SK-N-SH treated with all-trans-retinoic acid at 6 μM for 48 hours (cell line): ENCODE measurements around the gene MMP12.
A peak's percentile ranks its signal among the peaks of the same experiment; 100 is the strongest.
"Not testable (repeated sequence)": the region's sequence is repeated elsewhere in the genome, so short reads cannot be mapped to it uniquely, and the experiment has no call there.

ENCODE experiments used
- ATAC-seq: fragments of 200-7000 bp; cut with Tn5 transposase; 3 replicates; pipeline ENCODE4 v1.9.1; 2020; ENCODE audit warnings: mild to moderate bottlenecking, moderate library complexity
- BACH2 ChIP-seq: fragments of 250-450 bp; sonication (Bioruptor Pico); IDR thresholded peaks from 2 replicates; pipeline ENCODE4 v1.9.0; 2021; ENCODE audit warnings: mild to moderate bottlenecking, borderline replicate concordance
- CSDC2 ChIP-seq: fragments of 250-450 bp; sonication (Bioruptor Pico); IDR thresholded peaks from 2 replicates; pipeline ENCODE4 v1.5.0; 2020; ENCODE audit warnings: mild to moderate bottlenecking, moderate library complexity
- GLIS3 ChIP-seq: fragments of 250-450 bp; sonication (Bioruptor Pico); IDR thresholded peaks from 2 replicates; pipeline ENCODE4 v1.5.0; 2020; ENCODE audit warnings: mild to moderate bottlenecking, moderate library complexity
- ISL1 ChIP-seq: fragments of 250-450 bp; sonication (Bioruptor Pico); IDR thresholded peaks from 2 replicates; pipeline ENCODE4 v2.1.2; 2022; ENCODE audit warnings: mild to moderate bottlenecking, moderate library complexity
- OSR1 ChIP-seq: fragments of 250-450 bp; sonication (Bioruptor Pico); IDR thresholded peaks from 2 replicates; pipeline ENCODE4 v1.8.0; 2022; ENCODE audit warnings: moderate library complexity, mild to moderate bottlenecking, inconsistent platforms
- PPARA ChIP-seq: fragments of 250-450 bp; sonication (Bioruptor Pico); IDR thresholded peaks from 2 replicates; pipeline ENCODE4 v1.5.0; 2020; ENCODE audit warnings: mild to moderate bottlenecking, borderline replicate concordance
- RARB ChIP-seq: fragments of 250-450 bp; sonication (Bioruptor Pico); IDR thresholded peaks from 2 replicates; pipeline ENCODE4 v1.8.0; 2021; ENCODE audit warnings: mild to moderate bottlenecking, moderate library complexity
- SNAI2 ChIP-seq: fragments of 250-450 bp; sonication (Bioruptor Pico); IDR thresholded peaks from 2 replicates; pipeline ENCODE4 v1.5.0; 2020; ENCODE audit warnings: mild to moderate bottlenecking, moderate library complexity
- TOX ChIP-seq: fragments of 250-450 bp; sonication (Bioruptor Pico); IDR thresholded peaks from 2 replicates; pipeline ENCODE4 v1.8.0; 2021; ENCODE audit warnings: mild to moderate bottlenecking, moderate library complexity, borderline replicate concordance
- ZC3H10 ChIP-seq: fragments of 250-450 bp; sonication (Bioruptor Pico); IDR thresholded peaks from 2 replicates; pipeline ENCODE4 v1.5.1; 2021; ENCODE audit warnings: mild to moderate bottlenecking, moderate library complexity
- ZFP3 ChIP-seq: fragments of 250-450 bp; sonication (Bioruptor Pico); IDR thresholded peaks from 2 replicates; pipeline ENCODE4 v1.5.0; 2020; ENCODE audit warnings: mild to moderate bottlenecking, moderate library complexity
- ZFP30 ChIP-seq: fragments of 450-650 bp; formaldehyde crosslinking; IDR thresholded peaks from 2 replicates; pipeline ENCODE4 v1.5.0; 2022; ENCODE audit warnings: mild to moderate bottlenecking, moderate library complexity
- ZNF565 ChIP-seq: fragments of 450-650 bp; formaldehyde crosslinking; conservative IDR thresholded peaks from 2 replicates; pipeline ENCODE4 v1.5.0; 2020; ENCODE audit warnings: low read depth, mild to moderate bottlenecking, moderate library complexity
- ZNF70 ChIP-seq: fragments of 450-650 bp; formaldehyde crosslinking; IDR thresholded peaks from 2 replicates; pipeline ENCODE4 v1.5.0; 2020; ENCODE audit warnings: mild to moderate bottlenecking, moderate library complexity
- ZNF8 ChIP-seq: fragments of 450-650 bp; formaldehyde crosslinking; IDR thresholded peaks from 2 replicates; pipeline ENCODE4 v1.5.0; 2020; ENCODE audit warnings: mild to moderate bottlenecking, moderate library complexity
- TF ChIP-seq, protein P1 (sequence below): fragments of 250-450 bp; sonication (Bioruptor Pico); IDR thresholded peaks from 2 replicates; pipeline ENCODE4 v1.8.0; 2021; ENCODE audit warnings: low read depth, mild to moderate bottlenecking, moderate library complexity, borderline replicate concordance
- TF ChIP-seq, protein P2 (sequence below): fragments of 250-450 bp; sonication (Bioruptor Pico); IDR thresholded peaks from 2 replicates; pipeline ENCODE4 v1.5.0; 2020; ENCODE audit warnings: mild to moderate bottlenecking, moderate library complexity
- TF ChIP-seq, protein P3 (sequence below): fragments of 250-450 bp; sonication (Bioruptor Pico); IDR thresholded peaks from 2 replicates; pipeline ENCODE4 v1.5.1; 2020; ENCODE audit warnings: low read depth, mild to moderate bottlenecking, moderate library complexity
- TF ChIP-seq, protein P4 (sequence below): fragments of 250-450 bp; sonication (Bioruptor Pico); IDR thresholded peaks from 2 replicates; pipeline ENCODE4 v1.8.0; 2020; ENCODE audit warnings: mild to moderate bottlenecking, moderate library complexity, borderline replicate concordance
- TF ChIP-seq, protein P5 (sequence below): fragments of 250-450 bp; sonication (Bioruptor Pico); IDR thresholded peaks from 2 replicates; pipeline ENCODE4 v1.5.1; 2021; ENCODE audit warnings: mild to moderate bottlenecking, moderate library complexity

Gene MMP12

DNA sequence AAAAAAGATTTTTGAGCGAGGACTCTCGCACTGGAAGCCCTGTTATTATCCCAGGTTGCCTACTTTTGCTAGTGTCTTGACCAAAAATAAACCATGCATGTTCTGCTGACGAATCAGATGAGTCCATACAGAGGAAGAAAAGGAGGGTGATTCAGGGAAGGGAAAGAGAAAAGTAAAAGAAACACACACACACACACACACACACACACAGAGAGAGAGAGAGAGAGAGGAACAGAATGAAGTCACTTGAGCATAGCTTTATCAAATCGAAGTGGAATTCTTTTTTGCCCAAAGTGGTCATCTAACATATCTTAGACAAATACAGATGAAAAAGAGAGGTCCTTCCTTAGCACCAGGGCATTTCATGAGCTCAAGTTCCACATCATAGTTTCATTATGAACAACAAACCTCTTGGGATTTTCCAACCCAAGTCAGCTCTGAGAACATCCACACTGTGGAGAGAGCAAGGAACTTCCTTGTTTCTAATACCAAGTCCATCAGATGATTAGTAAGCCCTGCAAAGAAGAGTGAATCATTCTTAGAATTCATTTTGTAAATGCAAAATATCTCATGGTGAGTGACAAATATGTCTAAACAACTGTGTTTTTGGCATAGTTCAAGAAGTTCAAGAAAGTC lies 7.7 kb upstream of the MMP12 start:
- TF ChIP-seq ZFP3 (CRISPR knock-in tag) = no peak
- ATAC-seq = no peak

DNA sequence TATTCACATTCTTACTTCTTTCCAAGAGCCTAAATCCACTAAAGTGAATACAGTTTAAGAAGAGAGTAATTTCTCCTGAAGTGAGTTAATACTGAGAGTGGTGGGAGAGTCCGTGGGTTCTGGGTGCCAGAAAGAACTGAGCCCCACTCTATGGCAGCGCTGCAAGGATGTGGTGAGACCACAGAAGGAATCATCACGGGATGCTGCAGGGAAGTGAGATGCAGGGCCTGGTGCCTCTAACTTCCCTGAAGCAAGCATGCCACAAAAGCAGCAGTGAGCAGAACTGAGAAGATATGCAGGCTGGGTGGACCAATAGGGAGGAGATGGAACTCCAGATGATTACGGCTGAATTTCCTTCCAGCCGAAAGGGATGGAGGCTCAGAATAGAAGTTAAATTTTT lies 5.0 kb upstream of the MMP12 start:
- ATAC-seq = no peak
- TF ChIP-seq PPARA (CRISPR knock-in tag) (no peak), ZFP30 (no peak), OSR1 (CRISPR knock-in tag) (no peak), BACH2 (CRISPR knock-in tag) (no peak), ZNF70 (CRISPR knock-in tag) (no peak), ZNF8 (CRISPR knock-in tag) (no peak), ISL1 (CRISPR knock-in tag) (no peak), ZFP3 (CRISPR knock-in tag) (no peak), GLIS3 (no peak), RARB (no peak), SNAI2 (no peak), CSDC2 (CRISPR knock-in tag) (no peak)
- TF ChIP-seq, protein P1, sequence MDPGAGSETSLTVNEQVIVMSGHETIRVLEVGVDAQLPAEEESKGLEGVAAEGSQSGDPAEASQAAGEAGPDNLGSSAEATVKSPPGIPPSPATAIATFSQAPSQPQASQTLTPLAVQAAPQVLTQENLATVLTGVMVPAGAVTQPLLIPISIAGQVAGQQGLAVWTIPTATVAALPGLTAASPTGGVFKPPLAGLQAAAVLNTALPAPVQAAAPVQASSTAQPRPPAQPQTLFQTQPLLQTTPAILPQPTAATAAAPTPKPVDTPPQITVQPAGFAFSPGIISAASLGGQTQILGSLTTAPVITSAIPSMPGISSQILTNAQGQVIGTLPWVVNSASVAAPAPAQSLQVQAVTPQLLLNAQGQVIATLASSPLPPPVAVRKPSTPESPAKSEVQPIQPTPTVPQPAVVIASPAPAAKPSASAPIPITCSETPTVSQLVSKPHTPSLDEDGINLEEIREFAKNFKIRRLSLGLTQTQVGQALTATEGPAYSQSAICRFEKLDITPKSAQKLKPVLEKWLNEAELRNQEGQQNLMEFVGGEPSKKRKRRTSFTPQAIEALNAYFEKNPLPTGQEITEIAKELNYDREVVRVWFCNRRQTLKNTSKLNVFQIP = no peak
- TF ChIP-seq, protein P2, sequence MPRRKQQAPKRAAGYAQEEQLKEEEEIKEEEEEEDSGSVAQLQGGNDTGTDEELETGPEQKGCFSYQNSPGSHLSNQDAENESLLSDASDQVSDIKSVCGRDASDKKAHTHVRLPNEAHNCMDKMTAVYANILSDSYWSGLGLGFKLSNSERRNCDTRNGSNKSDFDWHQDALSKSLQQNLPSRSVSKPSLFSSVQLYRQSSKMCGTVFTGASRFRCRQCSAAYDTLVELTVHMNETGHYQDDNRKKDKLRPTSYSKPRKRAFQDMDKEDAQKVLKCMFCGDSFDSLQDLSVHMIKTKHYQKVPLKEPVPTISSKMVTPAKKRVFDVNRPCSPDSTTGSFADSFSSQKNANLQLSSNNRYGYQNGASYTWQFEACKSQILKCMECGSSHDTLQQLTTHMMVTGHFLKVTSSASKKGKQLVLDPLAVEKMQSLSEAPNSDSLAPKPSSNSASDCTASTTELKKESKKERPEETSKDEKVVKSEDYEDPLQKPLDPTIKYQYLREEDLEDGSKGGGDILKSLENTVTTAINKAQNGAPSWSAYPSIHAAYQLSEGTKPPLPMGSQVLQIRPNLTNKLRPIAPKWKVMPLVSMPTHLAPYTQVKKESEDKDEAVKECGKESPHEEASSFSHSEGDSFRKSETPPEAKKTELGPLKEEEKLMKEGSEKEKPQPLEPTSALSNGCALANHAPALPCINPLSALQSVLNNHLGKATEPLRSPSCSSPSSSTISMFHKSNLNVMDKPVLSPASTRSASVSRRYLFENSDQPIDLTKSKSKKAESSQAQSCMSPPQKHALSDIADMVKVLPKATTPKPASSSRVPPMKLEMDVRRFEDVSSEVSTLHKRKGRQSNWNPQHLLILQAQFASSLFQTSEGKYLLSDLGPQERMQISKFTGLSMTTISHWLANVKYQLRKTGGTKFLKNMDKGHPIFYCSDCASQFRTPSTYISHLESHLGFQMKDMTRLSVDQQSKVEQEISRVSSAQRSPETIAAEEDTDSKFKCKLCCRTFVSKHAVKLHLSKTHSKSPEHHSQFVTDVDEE (CRISPR knock-in tag) = no peak
- TF ChIP-seq, protein P3, sequence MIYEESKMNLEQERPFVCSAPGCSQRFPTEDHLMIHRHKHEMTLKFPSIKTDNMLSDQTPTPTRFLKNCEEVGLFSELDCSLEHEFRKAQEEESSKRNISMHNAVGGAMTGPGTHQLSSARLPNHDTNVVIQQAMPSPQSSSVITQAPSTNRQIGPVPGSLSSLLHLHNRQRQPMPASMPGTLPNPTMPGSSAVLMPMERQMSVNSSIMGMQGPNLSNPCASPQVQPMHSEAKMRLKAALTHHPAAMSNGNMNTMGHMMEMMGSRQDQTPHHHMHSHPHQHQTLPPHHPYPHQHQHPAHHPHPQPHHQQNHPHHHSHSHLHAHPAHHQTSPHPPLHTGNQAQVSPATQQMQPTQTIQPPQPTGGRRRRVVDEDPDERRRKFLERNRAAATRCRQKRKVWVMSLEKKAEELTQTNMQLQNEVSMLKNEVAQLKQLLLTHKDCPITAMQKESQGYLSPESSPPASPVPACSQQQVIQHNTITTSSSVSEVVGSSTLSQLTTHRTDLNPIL (CRISPR knock-in tag) = no peak
- TF ChIP-seq, protein P4, sequence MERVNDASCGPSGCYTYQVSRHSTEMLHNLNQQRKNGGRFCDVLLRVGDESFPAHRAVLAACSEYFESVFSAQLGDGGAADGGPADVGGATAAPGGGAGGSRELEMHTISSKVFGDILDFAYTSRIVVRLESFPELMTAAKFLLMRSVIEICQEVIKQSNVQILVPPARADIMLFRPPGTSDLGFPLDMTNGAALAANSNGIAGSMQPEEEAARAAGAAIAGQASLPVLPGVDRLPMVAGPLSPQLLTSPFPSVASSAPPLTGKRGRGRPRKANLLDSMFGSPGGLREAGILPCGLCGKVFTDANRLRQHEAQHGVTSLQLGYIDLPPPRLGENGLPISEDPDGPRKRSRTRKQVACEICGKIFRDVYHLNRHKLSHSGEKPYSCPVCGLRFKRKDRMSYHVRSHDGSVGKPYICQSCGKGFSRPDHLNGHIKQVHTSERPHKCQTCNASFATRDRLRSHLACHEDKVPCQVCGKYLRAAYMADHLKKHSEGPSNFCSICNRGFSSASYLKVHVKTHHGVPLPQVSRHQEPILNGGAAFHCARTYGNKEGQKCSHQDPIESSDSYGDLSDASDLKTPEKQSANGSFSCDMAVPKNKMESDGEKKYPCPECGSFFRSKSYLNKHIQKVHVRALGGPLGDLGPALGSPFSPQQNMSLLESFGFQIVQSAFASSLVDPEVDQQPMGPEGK (CRISPR knock-in tag) = no peak

DNA sequence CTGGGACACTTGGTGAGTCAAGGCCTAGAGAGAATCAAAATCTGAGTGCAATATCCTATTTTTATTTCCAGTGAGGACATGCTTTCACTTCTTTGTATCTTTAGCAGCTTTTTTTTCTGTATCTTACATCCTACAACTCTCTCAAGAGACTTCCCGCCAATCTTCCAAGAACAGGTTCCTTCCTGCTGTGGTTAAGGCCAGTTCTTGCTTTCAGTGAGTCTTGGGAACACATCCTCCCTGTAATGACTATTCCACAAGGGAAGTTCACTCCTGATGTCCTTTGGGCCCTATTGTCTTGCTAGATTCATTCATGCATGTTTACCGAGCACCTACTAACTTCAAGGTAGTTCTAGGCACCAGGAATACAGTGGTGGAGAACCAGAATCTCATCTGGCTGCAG lies 3.8 kb upstream of the MMP12 start:
- TF ChIP-seq ZC3H10 (CRISPR knock-in tag) = no peak
- no peak for TF ChIP-seq OSR1 (CRISPR knock-in tag)
- no peak for TF ChIP-seq SNAI2
- TF ChIP-seq, protein P1 = no peak
- TF ChIP-seq BACH2 (CRISPR knock-in tag) = no peak
- ATAC-seq = no peak

DNA sequence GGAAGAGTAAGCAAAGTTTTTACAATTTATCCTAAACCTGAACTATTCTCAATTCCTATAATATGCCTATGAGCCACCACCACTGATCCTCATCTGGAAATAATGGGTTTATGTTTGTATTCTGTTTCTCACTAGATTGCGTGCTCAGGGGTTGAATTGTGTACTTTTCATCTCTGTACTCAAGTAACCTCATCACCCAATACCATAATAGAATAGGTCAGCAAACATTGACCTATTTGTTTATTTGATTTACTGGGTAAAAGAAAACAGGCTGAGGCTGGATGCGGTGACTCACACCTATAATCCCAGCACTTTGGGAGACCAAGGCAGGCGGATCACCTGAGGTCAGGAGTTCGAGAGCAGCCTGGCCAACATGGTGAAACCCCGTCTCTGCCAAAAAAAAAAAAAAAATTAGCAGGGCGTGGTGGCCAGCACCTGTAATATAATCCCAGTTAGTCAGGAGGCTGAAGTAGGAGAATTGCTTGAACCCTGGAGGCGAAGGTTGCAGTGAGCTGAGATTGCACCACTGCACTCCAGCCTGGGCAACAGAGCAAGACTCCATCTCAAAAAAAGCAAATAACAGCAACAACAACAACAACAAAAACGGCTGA lies 5.3 kb downstream of the MMP12 start:
- not testable (repeated sequence) for ATAC-seq

DNA sequence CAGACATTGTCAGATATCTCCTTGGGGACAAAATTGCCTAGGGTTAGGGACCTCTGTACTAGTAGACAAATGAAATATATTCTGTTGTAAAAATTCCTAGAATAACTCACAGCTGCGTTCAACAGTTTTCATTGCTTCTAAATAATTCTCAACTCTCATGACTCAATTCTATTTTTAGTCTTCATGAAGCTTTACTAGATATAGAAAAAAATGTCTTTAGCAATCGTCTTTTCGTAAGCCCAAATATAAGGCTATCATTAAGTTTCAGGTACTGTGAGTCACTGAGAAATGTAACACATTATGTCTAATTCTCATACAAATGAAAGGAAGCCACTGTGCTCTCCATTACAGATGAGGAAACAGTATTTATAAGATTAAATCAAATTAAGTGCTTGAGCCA lies 6.4 kb downstream of the MMP12 start:
- peak; percentile 47; the same call in 2 of the 3 replicates for ATAC-seq
- TF ChIP-seq, protein P4 (CRISPR knock-in tag) = no peak
- TF ChIP-seq, protein P3 (CRISPR knock-in tag) = no peak
- TF ChIP-seq TOX (CRISPR knock-in tag) (no peak), PPARA (CRISPR knock-in tag) (no peak), ZNF565 (no peak), ZFP3 (CRISPR knock-in tag) (no peak), ZNF70 (CRISPR knock-in tag) (no peak)
- TF ChIP-seq, protein P5, sequence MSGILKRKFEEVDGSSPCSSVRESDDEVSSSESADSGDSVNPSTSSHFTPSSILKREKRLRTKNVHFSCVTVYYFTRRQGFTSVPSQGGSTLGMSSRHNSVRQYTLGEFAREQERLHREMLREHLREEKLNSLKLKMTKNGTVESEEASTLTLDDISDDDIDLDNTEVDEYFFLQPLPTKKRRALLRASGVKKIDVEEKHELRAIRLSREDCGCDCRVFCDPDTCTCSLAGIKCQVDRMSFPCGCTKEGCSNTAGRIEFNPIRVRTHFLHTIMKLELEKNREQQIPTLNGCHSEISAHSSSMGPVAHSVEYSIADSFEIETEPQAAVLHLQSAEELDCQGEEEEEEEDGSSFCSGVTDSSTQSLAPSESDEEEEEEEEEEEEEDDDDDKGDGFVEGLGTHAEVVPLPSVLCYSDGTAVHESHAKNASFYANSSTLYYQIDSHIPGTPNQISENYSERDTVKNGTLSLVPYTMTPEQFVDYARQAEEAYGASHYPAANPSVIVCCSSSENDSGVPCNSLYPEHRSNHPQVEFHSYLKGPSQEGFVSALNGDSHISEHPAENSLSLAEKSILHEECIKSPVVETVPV (CRISPR knock-in tag) = no peak
